ENCODE data around the gene TTBK2. TPM values are rescaled to one million over a fixed set of nuclear protein-coding genes. Genes with fewer than 3 reads are reported as not detected.

TTBK2 gene
- total RNA-seq, 2 donors from 2014 or later, result 14.0 to 21.9 TPM

DNA sequence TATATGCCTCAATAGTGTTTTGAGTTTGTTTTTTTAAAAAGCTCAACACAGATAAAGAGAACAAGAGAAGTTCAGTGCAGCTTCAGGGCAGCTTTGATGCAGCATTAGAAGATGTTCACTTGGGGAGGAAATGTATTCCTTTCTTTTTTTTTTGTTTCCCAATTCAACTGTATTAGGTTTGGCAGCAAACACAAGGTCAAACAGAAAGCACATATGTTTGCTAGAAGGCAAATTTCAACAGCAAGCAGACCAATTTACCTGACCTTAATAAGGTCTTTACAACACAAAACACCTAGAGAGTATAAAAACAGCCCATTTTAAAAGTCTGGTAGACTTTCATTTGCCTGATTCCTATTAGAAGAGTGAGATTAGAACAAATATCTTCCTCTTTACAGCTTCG is 176.4 kb downstream of the TTBK2 start:
- DNase-seq (ENCODE audit: low spot score), result no peak
- Mint-ChIP-seq H3K27me3 (no peaks in the 10 kb centered on the region), H3K9me3 (no peaks in the 10 kb centered on the region), H3K27ac (no peak overlapping the region), H3K36me3 (peaks cover 4% of the 10 kb centered on the region), H3K4me3 (no peak overlapping the region), H3K4me1 (ENCODE audit: low read depth in 2 of 2) (no peaks in the 10 kb centered on the region)
- ATAC-seq, result no peak

DNA sequence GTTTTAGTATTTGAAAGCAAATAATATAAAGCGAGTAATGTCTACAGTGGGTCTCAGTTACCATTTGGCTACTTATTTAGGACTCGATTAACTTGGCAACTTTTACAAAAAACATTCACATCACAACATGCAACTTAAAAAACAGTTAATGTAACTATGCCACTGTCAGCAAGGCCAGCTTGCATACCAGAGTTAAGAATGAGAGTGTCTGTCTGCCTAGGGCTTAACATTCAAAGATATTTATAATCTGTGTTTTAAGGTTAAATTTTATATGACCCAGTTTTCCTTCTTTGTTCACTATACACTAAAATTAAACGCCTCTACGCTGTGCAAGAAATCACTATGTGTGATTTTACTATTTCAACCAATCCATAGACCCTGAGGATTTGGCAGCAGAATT is 178.4 kb downstream of the TTBK2 start:
- Mint-ChIP-seq H3K4me3 (no peak overlapping the region), H3K36me3 (peaks cover 4% of the 10 kb centered on the region), H3K27me3 (no peaks in the 10 kb centered on the region), H3K4me1 (ENCODE audit: low read depth in 2 of 2) (peaks cover 5% of the 10 kb centered on the region in 2 donors), H3K27ac (no peak overlapping the region), H3K9me3 (no peaks in the 10 kb centered on the region)
- DNase-seq (ENCODE audit: low spot score) (no peak), ATAC-seq (no peak)

DNA sequence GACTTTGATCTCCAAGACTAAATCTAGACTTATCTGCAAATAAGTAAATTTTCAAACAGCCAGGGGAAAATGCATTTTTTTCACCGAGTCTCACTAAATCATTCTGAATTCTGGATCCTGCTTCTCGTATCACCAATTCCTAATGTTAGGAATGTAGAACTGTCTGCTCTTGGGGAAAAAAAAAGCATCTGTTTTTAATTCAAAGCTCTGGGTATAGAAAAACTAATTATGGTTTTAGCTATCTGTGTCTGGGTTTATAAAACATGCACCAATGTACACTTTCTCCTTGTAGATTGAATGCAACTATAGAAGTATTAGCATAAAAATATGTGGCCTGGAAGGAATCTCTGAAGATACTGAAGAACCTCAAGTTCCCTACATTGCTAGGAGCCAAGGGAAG is 178.9 kb downstream of the TTBK2 start:
- Mint-ChIP-seq H3K9me3 (no peaks in the 10 kb centered on the region), H3K4me3 (no peak overlapping the region), H3K4me1 (ENCODE audit: low read depth in 2 of 2) (peaks cover 5% of the 10 kb centered on the region in 2 donors), H3K27ac (no peak overlapping the region), H3K27me3 (no peaks in the 10 kb centered on the region), H3K36me3 (peaks cover 4% of the 10 kb centered on the region)
- ATAC-seq (no peak), DNase-seq (ENCODE audit: low spot score) (no peak)

DNA sequence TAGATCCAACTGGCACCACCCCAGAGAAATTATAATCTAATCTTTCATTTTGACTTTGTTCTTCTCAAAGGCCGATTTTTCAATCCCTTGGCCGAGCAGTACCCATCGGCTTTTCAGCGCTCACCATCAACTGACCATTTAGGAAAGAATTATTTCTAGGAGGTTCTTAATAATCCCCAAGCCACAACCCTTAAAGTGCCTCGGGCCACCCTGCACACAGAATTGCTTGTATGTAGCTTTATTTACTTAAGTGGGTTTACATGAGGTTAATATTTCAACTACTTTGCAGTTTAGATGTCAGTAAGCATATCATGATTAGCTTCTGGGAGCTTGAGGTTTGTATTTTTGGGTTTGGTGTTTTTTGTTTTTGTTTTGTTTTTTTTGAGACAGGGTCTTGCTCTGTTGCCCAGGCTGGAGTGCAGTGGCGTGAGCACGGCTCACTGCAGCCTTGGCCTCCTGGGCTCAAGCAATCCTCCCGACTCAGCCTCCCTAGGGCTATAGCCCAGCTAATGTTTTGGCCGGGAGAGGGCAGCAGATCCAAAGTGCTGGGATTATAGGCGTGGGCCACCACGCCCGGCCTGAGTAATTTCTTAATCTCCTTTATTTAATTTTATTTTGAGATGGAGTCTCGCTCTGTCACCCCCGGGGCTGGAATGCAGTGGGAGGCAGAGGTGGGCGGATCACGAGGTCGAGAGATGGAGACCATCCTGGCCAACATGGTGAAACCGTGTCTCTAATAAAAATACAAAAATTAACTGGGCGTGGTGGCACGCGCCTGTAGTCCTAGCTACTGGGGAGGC is 182.8 kb downstream of the TTBK2 start:
- DNase-seq (ENCODE audit: low spot score) (no peak), ATAC-seq (no peak)
- peaks cover 7% of the 10 kb centered on the region for H3K36me3 Mint-ChIP-seq
- peaks cover 11 to 13% of the 10 kb centered on the region in 2 donors for H3K4me1 Mint-ChIP-seq (ENCODE audit: low read depth in 2 of 2)
- peak overlapping the region; percentile 51 to 55 for H3K27ac Mint-ChIP-seq
- no peaks in the 10 kb centered on the region for H3K27me3 Mint-ChIP-seq
- H3K4me3 Mint-ChIP-seq, result peak overlapping the region; percentile 82
- H3K9me3 Mint-ChIP-seq, result no peaks in the 10 kb centered on the region

DNA sequence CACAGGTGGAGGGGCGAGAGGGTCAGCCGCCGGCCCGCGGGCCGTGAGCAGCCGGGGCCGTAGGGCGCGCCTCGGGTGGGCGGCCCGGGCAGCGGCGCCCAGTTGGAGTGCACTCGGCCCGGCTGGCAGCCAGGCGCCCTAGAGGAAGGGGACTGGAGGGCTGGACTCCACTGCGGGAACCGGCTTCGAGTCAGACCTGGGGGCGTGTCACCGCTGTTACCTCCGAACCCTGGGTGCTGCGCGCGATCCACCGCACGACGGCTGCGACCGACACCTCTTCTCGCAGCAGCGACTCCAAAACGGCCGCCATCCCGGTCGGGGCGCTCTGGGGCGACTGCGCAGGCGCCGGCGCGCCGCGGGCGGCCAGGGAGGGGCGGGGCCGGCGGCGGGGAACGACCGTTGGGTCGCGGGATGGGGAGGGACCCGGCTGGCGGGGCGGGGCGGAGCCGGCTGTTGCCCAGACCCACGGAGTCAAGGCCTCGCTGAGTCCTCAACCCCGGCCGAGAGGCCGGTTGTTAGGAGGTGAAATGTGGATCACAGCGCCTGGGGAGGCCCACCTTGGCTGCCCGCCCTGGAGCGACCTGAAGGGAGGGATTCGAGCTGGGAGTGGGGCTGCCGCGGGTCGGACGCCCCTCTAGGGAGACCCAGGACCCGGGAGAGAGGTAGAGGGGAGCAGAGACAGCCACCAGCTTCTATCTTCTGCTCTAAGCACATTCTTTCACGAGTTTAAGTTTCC is 183.6 kb downstream of the TTBK2 start, which contains the start of gene CDAN1:
Gene CDAN1, minus strand, starts transcription at position 336 of the 736 bp plus-strand sequence. Its CDS starts 26 bp downstream, at position 310.
- peaks cover 15% of the 10 kb centered on the region for H3K36me3 Mint-ChIP-seq
- peak within 1 kb of the TSS; percentile 51 to 55 for H3K27ac Mint-ChIP-seq
- ATAC-seq (peak; percentile 97), DNase-seq (ENCODE audit: low spot score) (peak; percentile 93)
- H3K4me1 Mint-ChIP-seq (ENCODE audit: low read depth in 2 of 2), result peaks cover 13 to 17% of the 10 kb centered on the region in 2 donors
- peak within 1 kb of the TSS; percentile 82 for H3K4me3 Mint-ChIP-seq
- no peaks in the 10 kb centered on the region for H3K27me3 Mint-ChIP-seq
- no peaks in the 10 kb centered on the region for H3K9me3 Mint-ChIP-seq

DNA sequence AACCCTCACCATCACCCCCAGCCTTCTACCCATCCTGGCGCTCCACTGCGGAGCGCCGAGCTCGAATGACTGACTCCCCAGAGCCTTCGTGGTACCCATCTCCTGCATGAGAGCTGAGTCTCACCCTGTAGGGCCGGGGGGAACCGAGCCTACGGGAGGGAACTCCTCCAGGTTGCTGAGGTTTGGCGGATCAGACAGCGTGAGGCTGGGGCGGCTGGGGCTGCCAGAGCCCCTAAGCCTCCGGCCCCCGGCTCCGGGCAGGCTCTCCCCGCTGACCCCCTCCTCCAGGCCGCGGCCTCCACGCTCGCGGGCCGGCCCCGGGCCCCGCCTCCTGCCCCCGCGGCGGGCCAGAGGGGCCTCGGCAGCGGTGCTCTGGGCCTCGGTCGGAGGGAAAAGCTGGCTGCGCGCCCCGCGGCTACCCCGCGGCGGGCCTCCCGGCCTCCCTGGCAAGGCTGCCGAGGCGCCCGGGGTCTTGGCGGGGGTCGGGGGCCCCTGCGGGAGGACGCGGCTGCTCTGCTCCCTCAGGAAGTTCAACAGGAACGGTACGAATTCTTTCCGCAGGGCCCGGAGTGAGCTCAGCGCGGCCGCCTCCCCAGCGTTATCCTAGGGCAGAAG is 184.3 kb downstream of the TTBK2 start:
- peak; percentile 44 to 56 for ATAC-seq

DNA sequence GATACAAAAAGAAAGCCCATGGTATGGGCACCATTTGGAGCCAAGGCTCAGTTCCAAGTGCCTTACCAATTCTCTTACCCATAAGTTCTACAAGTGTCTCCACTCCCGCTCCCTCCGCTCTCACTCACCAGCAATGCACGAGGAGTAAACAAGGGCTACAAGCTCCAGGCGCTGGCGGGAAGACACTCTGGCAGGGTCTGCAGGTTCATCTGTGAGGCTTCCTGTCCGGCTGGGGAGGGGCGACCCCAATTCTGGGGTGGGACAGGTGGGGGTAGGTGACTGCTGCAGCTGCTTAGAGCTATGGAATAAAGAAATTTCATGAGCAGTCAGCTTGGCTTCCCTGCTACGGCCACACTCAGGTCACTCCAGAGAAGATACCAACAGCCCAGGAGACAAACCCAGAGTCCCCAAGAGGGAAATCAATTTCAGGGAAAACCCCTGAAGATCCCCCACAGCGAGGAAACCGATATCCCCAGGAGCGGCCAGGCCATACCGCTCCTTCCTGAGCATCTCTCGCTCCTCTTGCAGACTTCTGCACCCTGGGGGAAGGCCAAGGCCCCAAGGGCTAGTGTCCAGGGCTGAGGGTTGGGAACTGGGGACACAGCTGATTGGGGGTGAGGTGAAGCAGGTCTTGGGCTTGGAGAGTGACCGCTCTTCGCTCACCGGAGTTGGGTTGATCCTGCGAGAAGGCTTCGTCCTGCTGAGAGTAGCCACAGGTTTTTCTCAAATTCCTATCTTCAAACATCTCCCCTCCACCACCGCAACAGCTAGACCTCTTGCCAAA is 185.0 kb downstream of the TTBK2 start:
- Mint-ChIP-seq H3K9me3 (no peaks in the 10 kb centered on the region), H3K4me1 (ENCODE audit: low read depth in 2 of 2) (peaks cover 13 to 17% of the 10 kb centered on the region in 2 donors), H3K36me3 (peaks cover 16% of the 10 kb centered on the region), H3K27ac (peak overlapping the region in 1 of 2 donors; percentile 29), H3K4me3 (peak overlapping the region; percentile 82), H3K27me3 (no peaks in the 10 kb centered on the region)
- DNase-seq (ENCODE audit: low spot score), result no peak
- ATAC-seq, result no peak

More for the DNA sequence above, 184.3 kb downstream of the TTBK2 start:
- H3K27ac Mint-ChIP-seq, result peak overlapping the region in 1 of 2 donors; percentile 29
- no peaks in the 10 kb centered on the region for H3K27me3 Mint-ChIP-seq
- H3K36me3 Mint-ChIP-seq, result peaks cover 16% of the 10 kb centered on the region
- H3K4me1 Mint-ChIP-seq (ENCODE audit: low read depth in 2 of 2), result peaks cover 13 to 17% of the 10 kb centered on the region in 2 donors
- H3K4me3 Mint-ChIP-seq, result peak overlapping the region; percentile 82
- H3K9me3 Mint-ChIP-seq, result no peaks in the 10 kb centered on the region
- DNase-seq (ENCODE audit: low spot score), result no peak

DNA sequence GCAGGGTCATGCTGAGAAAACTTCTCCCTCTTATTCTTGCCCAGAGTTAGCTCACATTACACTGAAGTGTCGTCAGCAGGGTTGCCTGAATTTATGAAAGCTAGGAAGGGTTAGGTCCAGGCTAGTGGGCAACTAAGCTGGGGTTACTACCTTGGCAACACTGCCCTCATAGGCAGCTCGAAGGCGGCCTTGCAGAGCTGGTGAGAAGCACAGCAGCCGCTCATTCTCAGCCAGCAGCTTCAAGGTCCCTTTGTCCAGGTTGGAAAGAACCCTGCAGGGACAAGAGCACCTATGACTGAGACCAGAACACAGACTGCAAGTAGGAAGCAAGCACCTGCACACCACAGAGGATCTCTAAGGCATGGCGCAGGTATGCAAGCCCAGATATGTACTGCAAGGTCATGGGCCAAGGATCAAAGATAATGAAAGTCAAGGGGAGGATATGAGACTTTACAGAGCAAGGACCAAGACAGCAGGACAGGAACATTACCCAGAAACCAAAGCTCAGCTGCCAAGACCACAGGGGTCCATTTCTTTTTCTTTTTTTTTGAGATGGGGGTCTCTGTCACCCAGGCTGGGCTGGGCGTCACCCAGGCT is 186.4 kb downstream of the TTBK2 start:
- no peak for ATAC-seq
- no peaks in the 10 kb centered on the region for H3K9me3 Mint-ChIP-seq
- H3K27ac Mint-ChIP-seq, result no peak overlapping the region
- peaks cover 16% of the 10 kb centered on the region for H3K36me3 Mint-ChIP-seq
- H3K4me1 Mint-ChIP-seq (ENCODE audit: low read depth in 2 of 2), result peaks cover 13 to 17% of the 10 kb centered on the region in 2 donors
- no peak for DNase-seq (ENCODE audit: low spot score)
- H3K27me3 Mint-ChIP-seq, result no peaks in the 10 kb centered on the region
- peak overlapping the region; percentile 68 for H3K4me3 Mint-ChIP-seq

DNA sequence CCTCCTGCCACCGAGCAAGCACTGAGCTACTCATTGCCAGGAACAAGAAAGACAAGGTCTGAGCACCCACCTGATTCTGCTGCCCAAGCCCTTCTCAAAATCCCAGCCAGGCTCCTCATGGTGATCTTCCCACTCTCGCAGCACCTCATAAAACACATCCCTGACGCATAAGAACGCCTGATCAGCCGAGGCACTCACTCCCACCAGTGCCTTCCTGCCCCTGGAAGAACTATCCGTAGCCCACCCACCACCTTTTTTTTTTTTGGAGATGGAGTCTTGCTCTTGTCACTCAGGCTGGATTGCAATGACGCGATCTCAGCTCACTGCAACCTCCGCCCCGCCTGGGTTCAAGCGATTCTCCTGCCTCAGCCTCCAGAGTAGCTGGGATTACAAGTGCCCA is 187.6 kb downstream of the TTBK2 start:
- H3K4me1 Mint-ChIP-seq (ENCODE audit: low read depth in 2 of 2), result peaks cover 13 to 17% of the 10 kb centered on the region in 2 donors
- H3K27ac Mint-ChIP-seq, result no peak overlapping the region
- H3K9me3 Mint-ChIP-seq, result no peaks in the 10 kb centered on the region
- peaks cover 16% of the 10 kb centered on the region for H3K36me3 Mint-ChIP-seq
- DNase-seq (ENCODE audit: low spot score) (no peak), ATAC-seq (no peak)
- H3K27me3 Mint-ChIP-seq, result no peaks in the 10 kb centered on the region
- no peak overlapping the region for H3K4me3 Mint-ChIP-seq

DNA sequence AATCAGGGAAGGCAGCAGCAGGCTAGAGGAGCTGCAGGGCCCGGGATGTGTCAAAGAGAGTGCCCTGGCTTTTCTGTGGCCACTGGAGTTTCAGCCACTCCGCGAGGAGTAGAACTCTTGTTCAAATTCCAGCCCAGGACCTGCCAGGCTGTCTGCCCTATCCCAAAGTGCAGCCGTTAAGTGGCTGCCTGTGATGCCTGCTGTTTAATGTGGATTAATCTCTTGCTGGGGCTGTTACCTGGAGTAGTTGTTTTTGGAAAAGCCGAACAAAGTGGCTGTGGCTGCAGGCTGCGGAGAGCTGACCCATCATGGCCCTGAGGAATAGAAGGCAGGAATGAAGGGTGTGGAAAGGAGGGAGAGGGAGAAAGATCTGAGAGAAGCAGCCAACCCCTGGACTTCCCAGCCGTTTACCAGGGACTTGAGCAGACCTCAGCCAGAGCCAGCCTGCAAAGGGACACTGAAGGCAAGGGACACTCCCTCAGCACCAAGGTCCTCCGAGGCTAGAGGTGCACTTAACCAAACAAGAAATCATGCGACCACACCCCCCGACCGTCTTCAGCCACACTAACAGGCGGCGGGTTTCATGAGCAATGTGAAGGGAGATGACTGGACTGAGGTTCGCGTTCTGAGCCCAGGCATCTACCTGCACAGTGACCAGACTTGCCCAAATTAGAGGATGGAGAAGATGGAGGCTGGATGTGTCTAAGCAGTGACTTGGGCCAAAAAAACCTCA is 188.3 kb downstream of the TTBK2 start:
- no peaks in the 10 kb centered on the region for H3K27me3 Mint-ChIP-seq
- peaks cover 17% of the 10 kb centered on the region for H3K36me3 Mint-ChIP-seq
- ATAC-seq (no peak), DNase-seq (ENCODE audit: low spot score) (no peak)
- no peak overlapping the region for H3K27ac Mint-ChIP-seq
- H3K4me1 Mint-ChIP-seq (ENCODE audit: low read depth in 2 of 2), result peaks cover 9 to 13% of the 10 kb centered on the region in 2 donors
- no peaks in the 10 kb centered on the region for H3K9me3 Mint-ChIP-seq
- no peak overlapping the region for H3K4me3 Mint-ChIP-seq

DNA sequence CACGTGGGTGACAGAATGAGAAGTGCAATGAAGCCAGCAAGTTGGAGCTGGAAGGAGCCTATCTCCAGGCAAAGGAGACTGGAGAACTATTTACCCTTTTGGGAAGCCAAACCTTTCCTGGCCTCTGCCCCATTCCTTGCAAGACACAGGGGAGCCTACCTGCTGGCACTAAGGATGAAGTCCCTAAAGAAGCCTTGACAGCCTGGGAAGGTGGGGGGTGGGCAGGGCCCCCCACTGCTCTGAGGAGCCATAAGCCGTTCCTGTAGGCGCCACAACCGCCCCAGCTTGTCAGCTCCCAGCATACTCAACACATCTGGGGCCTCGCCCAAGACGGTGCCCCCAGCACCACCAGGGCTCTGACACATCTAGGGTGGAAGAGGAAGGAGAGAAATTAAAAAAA is 189.1 kb downstream of the TTBK2 start:
- no peak overlapping the region for H3K4me3 Mint-ChIP-seq
- H3K27me3 Mint-ChIP-seq, result no peaks in the 10 kb centered on the region
- ATAC-seq, result no peak
- peaks cover 25% of the 10 kb centered on the region for H3K36me3 Mint-ChIP-seq
- peaks cover 9 to 12% of the 10 kb centered on the region in 2 donors for H3K4me1 Mint-ChIP-seq (ENCODE audit: low read depth in 2 of 2)
- H3K9me3 Mint-ChIP-seq, result no peaks in the 10 kb centered on the region
- DNase-seq (ENCODE audit: low spot score), result no peak
- H3K27ac Mint-ChIP-seq, result no peak overlapping the region

DNA sequence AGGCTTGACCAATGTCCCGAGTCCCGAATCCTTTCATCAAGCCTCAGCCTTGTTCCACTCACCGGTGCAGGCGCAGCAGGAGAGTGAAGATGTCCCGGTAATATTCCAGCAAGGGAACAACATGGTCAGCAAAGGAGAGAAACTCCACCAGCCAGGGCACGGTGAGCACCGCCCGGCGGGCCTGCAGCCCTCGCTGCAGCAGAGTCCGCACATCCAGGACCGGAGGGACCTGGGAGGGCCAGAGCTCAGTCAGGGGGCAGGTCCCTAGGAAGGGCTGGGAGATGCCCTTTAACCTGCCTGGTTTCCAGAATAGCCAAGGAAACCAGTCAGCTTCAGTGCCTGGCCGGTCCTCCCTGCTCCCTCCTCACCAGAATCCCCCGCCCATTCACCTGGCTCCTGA is 190.0 kb downstream of the TTBK2 start:
- ATAC-seq, result no peak
- H3K4me1 Mint-ChIP-seq (ENCODE audit: low read depth in 2 of 2), result peaks cover 6 to 9% of the 10 kb centered on the region in 2 donors
- DNase-seq (ENCODE audit: low spot score), result no peak
- no peaks in the 10 kb centered on the region for H3K27me3 Mint-ChIP-seq
- no peak overlapping the region for H3K4me3 Mint-ChIP-seq
- peaks cover 25% of the 10 kb centered on the region for H3K36me3 Mint-ChIP-seq
- no peaks in the 10 kb centered on the region for H3K9me3 Mint-ChIP-seq
- H3K27ac Mint-ChIP-seq, result no peak overlapping the region

All from natural killer cell treated with Interleukin-12 subunit alpha and Interleukin-12 subunit beta and Interleukin-15 and Interleukin-18, amount 100 ng/mL, for 72 hours (primary cell).